HG02981 (cell line): ENCODE results near the gene ZBTB7C.

Source experiments
- ATAC-seq: cut with Tn5 transposase; IDR thresholded peaks from one replicate; pipeline ENCODE4 v1.9.1; 2021; ENCODE audit warnings: mild to moderate bottlenecking, moderate library complexity; ENCODE audit not compliant: unreplicated experiment

Gene ZBTB7C

GRCh38 chr18:48326901-48327675 lies 82.1 kb downstream of the ZBTB7C start:
- ATAC-seq: no peak

DNA sequence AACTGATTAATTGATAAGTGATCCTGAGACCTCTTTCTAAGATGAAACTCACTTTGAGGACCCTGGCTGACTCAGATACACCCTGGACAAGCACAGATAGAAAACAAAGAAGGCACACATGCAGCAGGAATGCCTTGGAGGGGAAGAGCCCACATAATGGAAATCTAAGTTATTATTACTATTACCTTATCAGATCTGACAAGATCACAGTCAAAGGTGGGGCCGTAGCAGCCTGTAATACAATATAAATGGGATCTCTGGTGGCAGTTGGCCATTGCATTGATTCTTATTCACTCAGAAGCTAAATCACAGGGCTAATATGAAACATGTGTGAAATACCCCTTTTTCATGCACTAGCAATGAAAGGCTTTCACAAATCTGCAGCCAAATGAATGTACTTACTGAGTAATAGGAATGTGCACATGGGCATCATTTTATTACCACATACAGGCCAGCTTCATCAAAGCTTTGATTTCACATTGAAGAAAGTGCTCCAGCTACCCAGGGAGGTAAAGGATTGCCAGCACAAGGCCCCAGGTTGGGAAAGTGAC lies 84.0 kb downstream of the ZBTB7C start:
- no peak for ATAC-seq

DNA sequence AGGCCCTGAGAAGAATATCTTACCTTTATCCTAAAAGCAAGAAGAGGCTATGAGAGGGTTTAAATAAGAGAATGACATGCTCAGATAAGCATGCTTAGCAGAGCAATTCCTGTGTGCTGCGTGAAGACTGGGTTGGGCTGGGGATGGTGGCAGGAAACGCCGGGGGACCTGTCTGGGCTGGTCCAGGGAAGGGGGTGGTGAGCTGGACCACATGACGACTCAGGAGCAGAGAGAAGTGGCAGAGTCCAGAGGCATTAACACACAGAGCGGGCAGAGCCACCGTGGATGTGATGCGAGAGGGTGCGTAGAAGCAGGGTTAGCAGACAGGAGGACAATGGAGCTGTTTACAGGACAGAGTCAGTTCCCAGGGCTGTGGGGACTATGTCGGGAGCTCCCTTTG lies 84.5 kb downstream of the ZBTB7C start:
- ATAC-seq: no peak

- no peak for ATAC-seq
Observed at GRCh38 chr18:48323151-48323550, 86.0 kb downstream of the ZBTB7C start.

GRCh38 chr18:48321536-48321935 lies 87.6 kb downstream of the ZBTB7C start:
- ATAC-seq: no peak

DNA sequence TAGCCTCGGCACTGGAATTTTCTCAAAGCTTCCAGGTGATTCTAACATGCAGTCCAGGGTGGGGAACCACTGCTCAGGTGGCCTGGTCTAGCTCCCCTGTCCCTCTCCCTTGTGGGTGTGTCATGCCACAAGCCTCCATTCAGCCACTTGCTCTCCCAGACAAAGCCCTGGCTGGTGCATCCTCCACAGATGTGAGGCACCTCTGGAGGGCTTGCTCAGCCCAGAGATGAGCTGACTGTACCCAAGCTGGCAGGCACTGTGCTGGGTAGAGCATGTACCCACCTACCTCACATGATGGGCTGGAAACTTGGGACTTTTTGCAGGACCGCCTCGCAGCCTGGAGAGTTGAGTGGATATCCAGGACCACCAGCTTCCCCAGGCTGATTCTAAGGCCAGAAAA lies 88.1 kb downstream of the ZBTB7C start:
- no peak for ATAC-seq

DNA sequence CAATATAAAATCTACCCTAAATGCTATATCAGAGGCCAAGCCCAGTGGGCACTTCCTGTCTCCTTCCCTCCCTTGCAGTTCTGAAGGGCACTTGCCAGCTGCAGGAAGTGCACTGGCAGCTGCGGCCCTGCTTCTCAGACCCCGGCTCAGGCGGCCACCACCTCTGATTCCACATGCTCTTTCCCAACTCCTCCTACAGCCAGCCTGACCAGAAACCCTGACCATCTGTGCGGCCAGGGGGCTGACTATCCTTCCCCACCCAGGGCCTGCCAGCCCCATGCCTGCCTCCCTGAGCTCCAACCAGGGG lies 88.6 kb downstream of the ZBTB7C start:
- no peak for ATAC-seq

GRCh38 chr18:48319801-48320638 lies 89.2 kb downstream of the ZBTB7C start:
- ATAC-seq: no peak

- ATAC-seq: no peak
Observed at GRCh38 chr18:48318436-48318835, 90.7 kb downstream of the ZBTB7C start.

DNA sequence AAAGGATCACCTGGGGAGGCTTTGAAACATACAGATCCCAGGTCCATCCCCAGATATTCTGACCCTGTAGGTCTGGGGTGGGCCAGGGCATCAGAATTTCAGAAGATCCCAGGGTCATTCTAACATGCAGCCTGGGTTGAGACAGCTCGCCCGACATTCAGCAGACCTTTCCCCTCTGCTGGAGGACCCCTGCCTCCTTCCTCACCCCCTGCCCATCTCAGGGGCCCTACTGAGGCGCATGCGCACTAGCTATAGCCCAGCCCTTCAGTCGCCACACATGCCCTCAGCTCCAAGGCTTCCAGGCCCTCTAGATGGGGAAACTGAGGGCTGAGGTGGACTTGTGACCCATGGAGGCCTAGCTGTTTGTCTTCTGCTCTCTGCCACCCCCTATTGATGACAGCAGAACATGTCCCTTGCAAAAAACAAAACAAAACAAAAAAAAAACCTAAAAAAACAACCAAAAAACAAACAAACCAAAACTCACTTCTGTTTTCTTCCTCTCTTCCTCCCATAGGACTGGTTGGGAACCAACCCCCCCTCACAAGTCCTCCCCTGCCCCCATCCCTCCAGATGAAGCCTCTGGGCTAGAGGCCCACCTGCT lies 91.3 kb downstream of the ZBTB7C start:
- no peak for ATAC-seq

GRCh38 chr18:48316177-48316576 lies 93.0 kb downstream of the ZBTB7C start:
- no peak for ATAC-seq

DNA sequence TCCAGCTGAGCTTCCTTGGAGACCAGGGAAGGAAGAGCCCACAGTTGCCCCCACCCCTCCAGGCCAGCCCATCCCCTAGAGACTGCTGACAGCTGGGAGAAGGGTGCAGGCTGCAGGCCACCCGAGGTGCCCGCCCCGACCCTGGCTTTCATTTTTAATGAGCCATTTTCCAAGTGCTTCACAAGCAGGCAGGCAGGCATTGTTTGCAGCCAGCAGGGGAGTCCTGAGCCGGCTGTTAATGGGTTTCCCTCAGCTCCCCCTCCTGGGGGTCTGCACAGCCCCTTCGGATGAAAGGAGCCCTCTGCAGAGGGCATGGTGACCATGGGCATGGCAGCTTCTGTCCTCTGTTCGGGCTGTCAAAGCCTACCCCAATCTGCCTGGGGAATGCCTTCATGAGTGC lies 94.5 kb downstream of the ZBTB7C start:
- no peak for ATAC-seq

GRCh38 chr18:48313792-48314191 lies 95.4 kb downstream of the ZBTB7C start:
- ATAC-seq: no peak

DNA sequence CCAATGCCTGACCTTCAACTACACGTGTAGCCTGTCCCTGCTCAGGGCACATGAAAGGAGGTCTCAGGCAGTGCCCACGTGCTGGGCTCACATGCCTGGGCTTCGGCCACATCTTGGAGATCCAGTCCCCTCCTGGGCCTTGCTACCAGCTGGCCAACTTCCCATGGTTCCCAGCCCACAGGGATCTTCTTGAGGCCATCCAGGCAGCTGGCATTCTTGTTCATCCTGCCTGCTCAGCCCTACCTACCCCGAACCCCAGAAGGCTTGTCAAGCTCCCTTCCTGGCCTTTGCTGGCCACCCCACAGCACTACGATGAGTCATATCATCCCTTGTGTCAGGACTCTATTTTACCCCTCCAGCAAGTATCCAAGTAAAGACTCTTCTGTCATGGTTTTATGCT lies 97.1 kb downstream of the ZBTB7C start:
- ATAC-seq: no peak

GRCh38 chr18:48310999-48311398 lies 98.2 kb downstream of the ZBTB7C start:
- no peak for ATAC-seq

DNA sequence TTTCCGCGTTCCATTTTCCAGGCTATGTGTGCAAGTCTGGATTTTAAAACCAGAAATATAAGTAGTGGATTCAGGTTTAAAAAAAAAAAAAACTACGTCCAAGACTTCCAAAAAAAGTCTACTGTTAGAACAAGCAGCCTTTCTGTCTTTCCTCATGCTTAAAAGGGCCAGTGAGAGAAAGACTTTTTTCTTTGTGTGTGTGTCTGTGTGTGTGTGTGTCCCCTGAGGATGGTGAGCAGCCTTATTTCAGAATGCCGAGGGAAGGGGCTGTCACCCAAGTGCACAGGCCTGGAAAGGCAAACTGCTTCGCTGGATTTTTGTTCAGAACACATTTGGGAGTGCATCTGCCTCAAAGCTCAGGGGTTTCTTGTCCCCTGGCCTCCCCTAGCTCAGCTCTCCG lies 98.8 kb downstream of the ZBTB7C start:
- ATAC-seq: no peak

GRCh38 chr18:48308755-48309575 lies 100.2 kb downstream of the ZBTB7C start:
- no peak for ATAC-seq

DNA sequence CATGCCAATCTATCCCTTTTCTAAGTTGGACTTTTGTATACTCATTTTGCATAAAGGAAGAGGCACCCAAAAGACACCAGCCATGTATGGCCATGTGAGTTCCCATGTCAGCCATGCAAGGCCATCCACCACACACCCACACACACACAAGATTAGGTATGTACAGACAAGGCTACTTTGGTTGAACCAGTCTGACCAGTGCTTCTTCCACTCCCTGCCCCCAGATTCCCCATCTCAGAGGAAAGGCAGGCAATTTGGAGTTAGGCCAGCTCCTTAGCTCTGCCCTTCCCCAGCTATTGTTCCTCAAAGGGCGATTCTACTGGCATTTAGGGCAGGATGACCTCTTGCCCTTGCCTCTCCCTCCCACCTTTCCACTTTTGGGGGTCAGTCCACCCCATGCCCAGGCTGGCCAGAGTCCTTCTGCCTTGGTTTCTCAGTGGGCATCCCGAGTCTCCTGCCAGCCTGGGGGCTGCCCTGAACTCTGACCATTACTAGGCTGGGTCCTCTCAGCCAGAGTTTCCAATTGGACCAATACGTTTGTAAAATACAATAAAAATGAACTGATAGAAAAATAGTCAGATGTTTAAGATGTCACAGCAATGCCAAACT lies 101.1 kb downstream of the ZBTB7C start:
- ATAC-seq: no peak

- ATAC-seq: no peak
Observed at GRCh38 chr18:48306838-48307237, 102.3 kb downstream of the ZBTB7C start.

DNA sequence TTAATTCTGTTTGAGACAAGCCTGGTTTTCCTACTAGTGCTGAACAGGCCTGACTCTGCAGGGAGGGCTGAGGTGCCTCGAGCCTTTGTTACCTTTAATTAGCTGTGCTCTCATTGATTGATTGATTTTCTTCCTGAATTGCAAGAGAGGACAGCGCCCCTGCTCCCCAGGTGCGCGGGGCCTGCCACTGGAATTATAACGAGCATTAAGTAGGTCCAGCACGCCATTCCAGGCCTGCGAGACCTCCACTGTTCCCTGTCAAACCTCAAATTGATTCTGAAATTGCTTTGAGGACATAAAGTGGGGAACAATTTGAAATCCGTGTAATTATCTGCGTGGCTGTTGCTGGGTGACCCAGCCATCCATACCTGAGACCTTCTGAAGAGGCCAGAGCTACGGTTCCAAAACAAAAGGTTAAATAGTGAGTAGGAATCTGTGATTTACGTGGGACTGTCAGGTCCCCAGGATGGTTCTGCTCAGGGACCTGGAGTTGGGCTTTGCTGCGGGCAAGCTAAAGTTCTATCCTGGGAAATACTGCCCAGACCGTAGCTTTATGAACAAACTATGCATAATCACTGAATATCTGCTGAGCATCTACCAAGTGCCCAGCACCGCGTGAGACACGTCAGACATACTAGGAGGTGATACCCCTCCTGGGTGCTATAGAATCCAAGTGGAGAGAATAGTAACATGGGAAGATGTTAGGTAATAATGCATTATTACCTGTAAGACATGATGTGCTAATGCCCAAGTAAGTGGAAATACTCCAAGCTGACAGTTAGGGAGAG lies 104.1 kb downstream of the ZBTB7C start:
- no peak for ATAC-seq
